OCI-M1 (cell line): ENCODE data around the gene PPP6R2.
"Not testable (repeated sequence)": the region's sequence is repeated elsewhere in the genome, so short reads cannot be mapped to it uniquely, and the experiment has no call there.

ENCODE experiments used
- DNase-seq: peaks from one replicate; lab custom pipeline; 2025; lab: John Stamatoyannopoulos, UW

The PPP6R2 gene

GRCh38 chr22:50317178-50317577, 25.9 kb upstream of the PPP6R2 start:
- no peak for DNase-seq

GRCh38 chr22:50317674-50318073, 25.5 kb upstream of the PPP6R2 start:
- DNase-seq = no peak

GRCh38 chr22:50318356-50318697, 24.8 kb upstream of the PPP6R2 start:
- DNase-seq = no peak

GRCh38 chr22:50318698-50319411, 24.3 kb upstream of the PPP6R2 start:
- DNase-seq = no peak

GRCh38 chr22:50319503-50319951, 23.6 kb upstream of the PPP6R2 start:
- DNase-seq = no peak

GRCh38 chr22:50320116-50320515, 23.0 kb upstream of the PPP6R2 start:
- no peak for DNase-seq

GRCh38 chr22:50320671-50321325, 22.3 kb upstream of the PPP6R2 start:
- DNase-seq = no peak

GRCh38 chr22:50322382-50323104, 20.6 kb upstream of the PPP6R2 start:
- DNase-seq = not testable (repeated sequence)

GRCh38 chr22:50323900-50324299, 19.2 kb upstream of the PPP6R2 start:
- no peak for DNase-seq

- no peak for DNase-seq
These were observed 17.5 kb upstream of the PPP6R2 start for GRCh38 chr22:50325444-50326224.

GRCh38 chr22:50326225-50326955, 16.7 kb upstream of the PPP6R2 start:
- DNase-seq = no peak

- DNase-seq = peak; percentile 91
These were observed 16.0 kb upstream of the PPP6R2 start, which contains the start of gene DENND6B for GRCh38 chr22:50326956-50327710. Gene DENND6B, minus strand, starts transcription at chr22:50327012. Its CDS starts 24 bp downstream, at chr22:50326988.

- DNase-seq = no peak
These were observed 15.5 kb upstream of the PPP6R2 start for GRCh38 chr22:50327711-50328019.

- DNase-seq = no peak
These were observed 13.9 kb upstream of the PPP6R2 start for GRCh38 chr22:50329236-50329635.

GRCh38 chr22:50334433-50334832, 8.7 kb upstream of the PPP6R2 start:
- not testable (repeated sequence) for DNase-seq

GRCh38 chr22:50337262-50338041, 5.7 kb upstream of the PPP6R2 start:
- DNase-seq = no peak

- DNase-seq = no peak
These were observed 5.0 kb upstream of the PPP6R2 start for GRCh38 chr22:50338042-50338573.

GRCh38 chr22:50338860-50339462, 4.2 kb upstream of the PPP6R2 start:
- no peak for DNase-seq
